Suppressor macrophage treated with lipopolysaccharide for 1 hour (primary cell): ENCODE measurements around the gene MSI2.
"Not testable (repeated sequence)": the region's sequence is repeated elsewhere in the genome, so short reads cannot be mapped to it uniquely, and the experiment has no call there.

Source experiments
- DNase-seq, 3 donors: peaks; one replicate each; pipeline ENCODE4 v3.0.0-alpha.2; 2020 to 2022

The MSI2 gene

GRCh38 chr17:57609125-57609877 lies 353.0 kb downstream of the MSI2 start:
- DNase-seq, result no peak

GRCh38 chr17:57609878-57610270 lies 353.6 kb downstream of the MSI2 start:
- DNase-seq, result no peak

- DNase-seq, result no peak
Measured at GRCh38 chr17:57612202-57613071, 356.1 kb downstream of the MSI2 start.

- no peak for DNase-seq
Measured at GRCh38 chr17:57614742-57615141, 358.4 kb downstream of the MSI2 start.

- peak; percentile 29 to 58 (median 56) for DNase-seq
Measured at GRCh38 chr17:57615836-57616757, 359.8 kb downstream of the MSI2 start.

- no peak for DNase-seq
Measured at GRCh38 chr17:57617218-57617617, 360.9 kb downstream of the MSI2 start.

- DNase-seq, result peak; percentile 53 to 61 (median 54)
Measured at GRCh38 chr17:57619061-57619937, 363.0 kb downstream of the MSI2 start.

GRCh38 chr17:57620576-57620975 lies 364.3 kb downstream of the MSI2 start:
- no peak for DNase-seq

- DNase-seq, result not testable (repeated sequence)
Measured at GRCh38 chr17:57621791-57622190, 365.5 kb downstream of the MSI2 start.

GRCh38 chr17:57622306-57622682 lies 366.0 kb downstream of the MSI2 start:
- DNase-seq, result no peak

- peak; percentile 87 to 92 (median 92) for DNase-seq
Measured at GRCh38 chr17:57622683-57623433, 366.5 kb downstream of the MSI2 start.

GRCh38 chr17:57623620-57624019 lies 367.3 kb downstream of the MSI2 start:
- no peak for DNase-seq

- peak in 2 of 3 donors; percentile 47 to 51 for DNase-seq
Measured at GRCh38 chr17:57624386-57624785, 368.1 kb downstream of the MSI2 start.

- DNase-seq, result no peak
Measured at GRCh38 chr17:57625511-57625910, 369.2 kb downstream of the MSI2 start.

- DNase-seq, result no peak
Measured at GRCh38 chr17:57625957-57626356, 369.6 kb downstream of the MSI2 start.

- no peak for DNase-seq
Measured at GRCh38 chr17:57626520-57627210, 370.3 kb downstream of the MSI2 start.

- no peak for DNase-seq
Measured at GRCh38 chr17:57627591-57627990, 371.3 kb downstream of the MSI2 start.

GRCh38 chr17:57628421-57628820 lies 372.1 kb downstream of the MSI2 start:
- DNase-seq, result no peak

GRCh38 chr17:57629470-57629869 lies 373.1 kb downstream of the MSI2 start:
- peak; percentile 88 to 96 (median 96) for DNase-seq

- DNase-seq, result no peak
Measured at GRCh38 chr17:57629886-57630285, 373.6 kb downstream of the MSI2 start.
